Neural progenitor cell (in vitro differentiated cells): ENCODE data around the gene PTTG1IP. TPM values are rescaled to one million over a fixed set of nuclear protein-coding genes. Genes with fewer than 3 reads are reported as not detected.

Experiments used
- DNase-seq: peaks from one replicate; pipeline ENCODE4 v3.0.0-alpha.2; 2016; ENCODE audit warnings: low spot score
- H2AFZ ChIP-seq: fragments of 200-600 bp; sonication (generic); replicated peaks from 2 replicates; pipeline ENCODE4 v1.6.1; 2016; ENCODE audit warnings: antibody characterized with exemption
- H3F3A ChIP-seq: fragments of 200-600 bp; sonication (generic); 2 replicates; pipeline ENCODE4 v1.6.1; 2016; ENCODE audit warnings: antibody characterized with exemption, low read depth
- H3K27ac ChIP-seq: fragments of 200-600 bp; sonication (generic); 2 replicates; pipeline ENCODE4 v1.5.1; 2016; ENCODE audit warnings: mild to moderate bottlenecking
- H3K27me3 ChIP-seq: fragments of 200-600 bp; sonication (generic); 2 replicates; pipeline ENCODE4 v1.6.1; 2016; ENCODE audit warnings: mild to moderate bottlenecking, moderate library complexity
- H3K36me3 ChIP-seq: fragments of 200-600 bp; sonication (generic); 2 replicates; pipeline ENCODE4 v1.5.1; 2016
- H3K4me1 ChIP-seq: fragments of 200-600 bp; sonication (generic); 2 replicates; pipeline ENCODE4 v1.6.1; 2016; ENCODE audit warnings: mixed run types
- H3K4me2 ChIP-seq: fragments of 200-600 bp; sonication (generic); 2 replicates; pipeline ENCODE4 v1.6.1; 2016
- H3K4me3 ChIP-seq: fragments of 200-600 bp; sonication (generic); 2 replicates; pipeline ENCODE4 v1.5.1; 2016
- H3K79me2 ChIP-seq: fragments of 200-600 bp; sonication (generic); 2 replicates; pipeline ENCODE4 v1.6.1; 2016; ENCODE audit warnings: low read depth
- H3K9ac ChIP-seq: fragments of 200-600 bp; sonication (generic); 2 replicates; pipeline ENCODE4 v1.6.1; 2016
- H3K9me3 ChIP-seq: fragments of 200-600 bp; sonication (generic); 2 replicates; pipeline ENCODE4 v1.5.1; 2016; ENCODE audit warnings: low read depth
- H4K20me1 ChIP-seq: fragments of 200-600 bp; sonication (generic); 2 replicates; pipeline ENCODE4 v1.6.1; 2016; ENCODE audit warnings: low read depth
- H3K27ac Mint-ChIP-seq: 3 replicates; pipeline ENCODE4 v1.8.0; 2021; ENCODE audit warnings: mixed read lengths
- H3K27me3 Mint-ChIP-seq: 2 replicates; pipeline ENCODE4 v1.8.0; 2022; ENCODE audit warnings: low read depth, mild to moderate bottlenecking, inconsistent platforms, moderate library complexity, mixed read lengths; ENCODE audit not compliant: insufficient read depth
- H3K36me3 Mint-ChIP-seq: 3 replicates; pipeline ENCODE4 v1.8.0; 2021; ENCODE audit warnings: mixed read lengths
- H3K4me1 Mint-ChIP-seq: 3 replicates; pipeline ENCODE4 v1.8.0; 2021; ENCODE audit warnings: mixed read lengths
- H3K4me3 Mint-ChIP-seq: 3 replicates; pipeline ENCODE4 v1.8.0; 2021; ENCODE audit warnings: mild to moderate bottlenecking, moderate library complexity, mixed read lengths
- H3K9me3 Mint-ChIP-seq: 3 replicates; pipeline ENCODE4 v1.8.0; 2020; ENCODE audit warnings: mixed read lengths
- CTCF ChIP-seq: fragments of 200-600 bp; sonication (generic); IDR thresholded peaks from 2 replicates; pipeline ENCODE4 v1.5.1; 2017; ENCODE audit warnings: antibody characterized with exemption, mild to moderate bottlenecking
- EZH2 ChIP-seq: fragments of 200-600 bp; sonication (generic); IDR thresholded peaks from 2 replicates; pipeline ENCODE4 v1.6.1; 2017; ENCODE audit warnings: antibody characterized with exemption, mild to moderate bottlenecking, moderate library complexity
- EZH2phosphoT487 ChIP-seq: fragments of 200-600 bp; sonication (generic); IDR thresholded peaks from 2 replicates; pipeline ENCODE4 v1.6.1; 2017; ENCODE audit warnings: antibody characterized with exemption
- total RNA-seq: library from RNA; depleted of rRNA; stranded (reverse); fragments of >200 nt; gene quantifications from 2 replicates; pipeline ENCODE4 v1.2.3, GENCODE V29; 2015; ENCODE audit warnings: low replicate concordance

Gene PTTG1IP
- total RNA-seq, 1 donor from 2014 or later: 162 TPM

GRCh38 chr21:44812640-44813039 is 60.9 kb downstream of the PTTG1IP start:
- H3K27me3 Mint-ChIP-seq: peaks cover 3% of the 10 kb centered on the region
- no peak for DNase-seq
- no peak overlapping the region for H3K4me3 Mint-ChIP-seq
- peaks cover 8% of the 10 kb centered on the region for H3K36me3 Mint-ChIP-seq
- Histone ChIP-seq H3K9me3 (no peaks in the 10 kb centered on the region), H2AFZ (no peak overlapping the region), H3K4me1 (no peaks in the 10 kb centered on the region), H3K4me2 (no peak overlapping the region), H3K4me3 (no peak overlapping the region), H3K9ac (no peak overlapping the region), H4K20me1 (peaks cover 48% of the 10 kb centered on the region), H3K79me2 (peaks cover 55% of the 10 kb centered on the region), H3K27me3 (no peaks in the 10 kb centered on the region), H3K36me3 (no peaks in the 10 kb centered on the region), H3F3A (peaks cover 5% of the 10 kb centered on the region), H3K27ac (no peak overlapping the region)
- H3K9me3 Mint-ChIP-seq: no peaks in the 10 kb centered on the region
- H3K4me1 Mint-ChIP-seq: peaks cover 9% of the 10 kb centered on the region
- H3K27ac Mint-ChIP-seq: no peak overlapping the region
- TF ChIP-seq EZH2: no peak
- no peak for TF ChIP-seq CTCF
- TF ChIP-seq EZH2phosphoT487: no peak

- TF ChIP-seq EZH2phosphoT487 (no peak), EZH2 (no peak), CTCF (no peak)
- H3K27me3 ChIP-seq: no peaks in the 10 kb centered on the region
- H3K36me3 Mint-ChIP-seq: peaks cover 12% of the 10 kb centered on the region
- peaks cover 39% of the 10 kb centered on the region for H3K79me2 ChIP-seq
- no peak overlapping the region for H3K27ac Mint-ChIP-seq
- no peaks in the 10 kb centered on the region for H3K9me3 Mint-ChIP-seq
- no peaks in the 10 kb centered on the region for H3K4me1 ChIP-seq
- H3F3A ChIP-seq: no peaks in the 10 kb centered on the region
- no peak overlapping the region for H2AFZ ChIP-seq
- no peak overlapping the region for H3K9ac ChIP-seq
- no peak for DNase-seq
- no peaks in the 10 kb centered on the region for H3K36me3 ChIP-seq
- H4K20me1 ChIP-seq: peaks cover 34% of the 10 kb centered on the region
- no peak overlapping the region for H3K4me2 ChIP-seq
- no peaks in the 10 kb centered on the region for H3K27me3 Mint-ChIP-seq
- no peaks in the 10 kb centered on the region for H3K9me3 ChIP-seq
- H3K4me3 Mint-ChIP-seq: no peak overlapping the region
- H3K4me3 ChIP-seq: no peak overlapping the region
- H3K27ac ChIP-seq: no peak overlapping the region
- peaks cover 3% of the 10 kb centered on the region for H3K4me1 Mint-ChIP-seq
These were observed 62.7 kb downstream of the PTTG1IP start for GRCh38 chr21:44810779-44811178.

- Histone ChIP-seq H2AFZ (no peak overlapping the region), H3K4me2 (no peak overlapping the region), H3K36me3 (no peaks in the 10 kb centered on the region), H3K4me1 (peaks cover 10% of the 10 kb centered on the region), H3K79me2 (peaks cover 21% of the 10 kb centered on the region), H3F3A (peaks cover 22% of the 10 kb centered on the region), H4K20me1 (peaks cover 11% of the 10 kb centered on the region), H3K9ac (no peak overlapping the region), H3K27ac (no peak overlapping the region), H3K27me3 (no peaks in the 10 kb centered on the region), H3K4me3 (no peak overlapping the region), H3K9me3 (no peaks in the 10 kb centered on the region)
- H3K9me3 Mint-ChIP-seq: no peaks in the 10 kb centered on the region
- no peak for DNase-seq
- H3K4me3 Mint-ChIP-seq: no peak overlapping the region
- peaks cover 20% of the 10 kb centered on the region for H3K36me3 Mint-ChIP-seq
- H3K27me3 Mint-ChIP-seq: peaks cover 7% of the 10 kb centered on the region
- peaks cover 14% of the 10 kb centered on the region for H3K4me1 Mint-ChIP-seq
- no peak for TF ChIP-seq EZH2phosphoT487
- no peak for TF ChIP-seq EZH2
- no peak for TF ChIP-seq CTCF
- no peak overlapping the region for H3K27ac Mint-ChIP-seq
These were observed 67.6 kb downstream of the PTTG1IP start for GRCh38 chr21:44805859-44806258.
